PC-9 (cell line): ENCODE data around the gene BASP1. TPM values are rescaled to one million over a fixed set of nuclear protein-coding genes. Genes with fewer than 3 reads are reported as not detected.

Experiments
- BruUV-seq: library from RNA; stranded (reverse); fragments of 400-500 nt; replicated peaks from 2 replicates; lab custom pipeline; 2021; lab: Mats Ljungman, UMichigan
- CTCF ChIA-PET: fragments of 300-600 bp; sonication (Branson Sonifier 250); formaldehyde crosslinking; loops from one replicate; lab custom pipeline; 2022; ENCODE audit warnings: antibody characterized with exemption; lab: Charles Lee
- POLR2A ChIA-PET: fragments of 300-600 bp; sonication (Branson Sonifier 250); formaldehyde crosslinking; loops from one replicate; lab custom pipeline; 2022; ENCODE audit warnings: antibody characterized with exemption; ENCODE audit not compliant: unreplicated experiment; lab: Charles Lee
- DNase-seq, 2 experiments: peaks; one replicate each; pipeline versions ENCODE4 v3.0.0 to v3.0.0-alpha.2; 2015 to 2022; ENCODE audit warnings: mixed read lengths in 1 of 2
- H2AFZ ChIP-seq: fragments of 200-600 bp; sonication (generic); 2 replicates; pipeline ENCODE4 v1.8.1; 2017; ENCODE audit warnings: antibody characterized with exemption
- H3F3A ChIP-seq: fragments of 200-600 bp; sonication (generic); 2 replicates; pipeline ENCODE4 v1.8.1; 2017; ENCODE audit warnings: antibody characterized with exemption, mild to moderate bottlenecking, low read depth; ENCODE audit not compliant: insufficient read depth
- H3K27ac ChIP-seq: fragments of 200-600 bp; sonication (generic); 2 replicates; pipeline ENCODE4 v1.6.1; 2016; ENCODE audit warnings: mixed run types
- H3K27me3 ChIP-seq: fragments of 200-600 bp; sonication (generic); 2 replicates; pipeline ENCODE4 v1.6.1; 2016; ENCODE audit warnings: low read depth, mixed run types; ENCODE audit not compliant: insufficient read depth
- H3K36me3 ChIP-seq: fragments of 200-600 bp; sonication (generic); 2 replicates; pipeline ENCODE4 v1.6.1; 2016; ENCODE audit warnings: low read depth, mixed run types
- H3K4me1 ChIP-seq: fragments of 200-600 bp; sonication (generic); replicated peaks from 2 replicates; pipeline ENCODE4 v1.6.1; 2016; ENCODE audit warnings: mixed run types; ENCODE audit not compliant: insufficient read depth
- H3K4me2 ChIP-seq: fragments of 200-600 bp; sonication (generic); 2 replicates; pipeline ENCODE4 v1.6.1; 2017; ENCODE audit warnings: mixed run types
- H3K4me3 ChIP-seq: fragments of 200-600 bp; sonication (generic); 2 replicates; pipeline ENCODE4 v1.6.1; 2016; ENCODE audit warnings: mixed run types
- H3K79me2 ChIP-seq: fragments of 200-600 bp; sonication (generic); 2 replicates; pipeline ENCODE4 v1.6.1; 2017; ENCODE audit warnings: low read depth, mixed run types
- H3K9me2 ChIP-seq: fragments of 200-600 bp; sonication (generic); 2 replicates; pipeline ENCODE4 v1.8.1; 2017; ENCODE audit warnings: mild to moderate bottlenecking; ENCODE audit not compliant: insufficient read depth
- H3K9me3 ChIP-seq: fragments of 200-600 bp; sonication (generic); 2 replicates; pipeline ENCODE4 v1.8.1; 2016; ENCODE audit warnings: low read depth; ENCODE audit not compliant: insufficient read depth
- H4K20me1 ChIP-seq: fragments of 200-600 bp; sonication (generic); 2 replicates; pipeline ENCODE4 v1.8.1; 2017; ENCODE audit not compliant: insufficient read depth
- EZH2 ChIP-seq: fragments of 200-600 bp; sonication (generic); IDR thresholded peaks from 2 replicates; pipeline ENCODE4 v1.8.0; 2017; ENCODE audit warnings: antibody characterized with exemption, low read depth
- intact Hi-C: fragments of 100-400 bp; cut with micrococcal nuclease; formaldehyde crosslinking; loops from one replicate; pipeline ENCODE4 v1.10.0; 2022; ENCODE audit not compliant: unreplicated experiment
- total RNA-seq: library from RNA; stranded (reverse); gene quantifications from 2 replicates; pipeline ENCODE4 v1.2.3, GENCODE V29; 2021
- TF ChIP-seq, protein P1 (sequence below): fragments of 200-600 bp; sonication (generic); conservative IDR thresholded peaks from 2 replicates; pipeline ENCODE4 v1.6.1; 2017; ENCODE audit warnings: mixed run types, antibody characterized with exemption, mild to moderate bottlenecking, moderate library complexity

The BASP1 gene
- total RNA-seq, 1 experiment from 2014 or later: not detected

DNA sequence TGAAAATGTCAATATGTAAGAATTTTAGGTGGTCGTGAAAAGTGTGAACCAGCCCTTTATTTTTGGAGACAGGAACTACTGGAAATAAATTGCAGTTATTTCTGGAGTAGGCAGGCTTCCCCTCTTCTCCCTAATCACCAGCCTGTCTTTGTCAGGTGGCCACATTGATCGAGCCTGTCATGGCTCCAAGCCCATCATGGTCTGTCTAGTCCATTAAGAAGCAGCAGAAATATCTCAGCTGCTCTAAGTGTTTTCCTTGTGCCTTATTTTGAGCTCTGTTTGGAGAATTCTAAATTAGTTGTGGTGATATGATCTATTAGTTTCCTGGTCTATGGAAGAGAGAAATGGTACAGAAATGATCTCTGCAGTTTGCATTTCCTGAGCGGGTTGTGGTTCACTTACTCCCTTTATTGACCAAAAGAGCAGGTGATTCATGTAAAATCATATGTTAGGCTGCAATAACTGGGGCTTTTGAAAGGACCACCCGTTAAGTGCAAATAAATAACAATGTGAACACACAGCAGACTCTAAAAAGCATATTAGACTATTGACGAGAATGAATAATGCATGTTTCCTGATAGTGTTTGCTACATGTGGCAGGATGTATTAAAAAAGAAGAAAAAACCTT, 42.3 kb downstream of the BASP1 start:
- TF ChIP-seq, protein P1, sequence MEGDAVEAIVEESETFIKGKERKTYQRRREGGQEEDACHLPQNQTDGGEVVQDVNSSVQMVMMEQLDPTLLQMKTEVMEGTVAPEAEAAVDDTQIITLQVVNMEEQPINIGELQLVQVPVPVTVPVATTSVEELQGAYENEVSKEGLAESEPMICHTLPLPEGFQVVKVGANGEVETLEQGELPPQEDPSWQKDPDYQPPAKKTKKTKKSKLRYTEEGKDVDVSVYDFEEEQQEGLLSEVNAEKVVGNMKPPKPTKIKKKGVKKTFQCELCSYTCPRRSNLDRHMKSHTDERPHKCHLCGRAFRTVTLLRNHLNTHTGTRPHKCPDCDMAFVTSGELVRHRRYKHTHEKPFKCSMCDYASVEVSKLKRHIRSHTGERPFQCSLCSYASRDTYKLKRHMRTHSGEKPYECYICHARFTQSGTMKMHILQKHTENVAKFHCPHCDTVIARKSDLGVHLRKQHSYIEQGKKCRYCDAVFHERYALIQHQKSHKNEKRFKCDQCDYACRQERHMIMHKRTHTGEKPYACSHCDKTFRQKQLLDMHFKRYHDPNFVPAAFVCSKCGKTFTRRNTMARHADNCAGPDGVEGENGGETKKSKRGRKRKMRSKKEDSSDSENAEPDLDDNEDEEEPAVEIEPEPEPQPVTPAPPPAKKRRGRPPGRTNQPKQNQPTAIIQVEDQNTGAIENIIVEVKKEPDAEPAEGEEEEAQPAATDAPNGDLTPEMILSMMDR: no peak
- no peak for TF ChIP-seq EZH2
- BruUV-seq: no TSS peak

DNA sequence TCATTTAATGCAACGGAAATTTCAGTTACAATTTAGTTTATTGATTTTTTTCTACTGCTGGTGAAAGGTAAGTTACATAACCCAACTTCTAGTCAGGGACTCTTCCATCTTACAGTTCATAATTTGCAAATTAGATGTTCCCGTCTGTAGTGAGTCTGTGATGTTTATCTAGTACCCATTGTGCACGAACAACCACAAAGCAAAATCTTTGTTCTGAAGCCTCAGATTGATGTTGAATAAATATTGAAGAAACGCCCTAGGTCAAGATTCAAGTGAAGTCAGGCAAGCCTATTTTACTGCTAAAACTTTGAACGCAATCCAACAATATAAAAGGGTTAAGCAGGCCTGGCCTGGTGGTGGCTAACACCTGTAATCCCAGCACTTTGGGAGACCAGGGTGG, 43.1 kb downstream of the BASP1 start:
- Histone ChIP-seq H4K20me1 (no peaks in the 10 kb centered on the region), H3K4me1 (peaks cover 21% of the 10 kb centered on the region), H3K27me3 (no peaks in the 10 kb centered on the region), H3K4me2 (no peak overlapping the region), H3F3A (peaks cover 10% of the 10 kb centered on the region), H3K79me2 (no peaks in the 10 kb centered on the region), H3K27ac (no peak overlapping the region), H3K9me3 (peaks cover 17% of the 10 kb centered on the region; the same call in 1 of the 2 replicates), H2AFZ (no peak overlapping the region), H3K9me2 (no peaks in the 10 kb centered on the region), H3K4me3 (no peak overlapping the region), H3K36me3 (no peaks in the 10 kb centered on the region)
- no peak for TF ChIP-seq EZH2
- TF ChIP-seq, protein P1: no peak
- no TSS peak for BruUV-seq
- ChIA-PET POLR2A (no interaction called here), CTCF (no interaction called here)
- intact Hi-C loops: no loop called here
- DNase-seq: no peak

More for the DNA sequence above, 42.3 kb downstream of the BASP1 start:
- no peak overlapping the region for H2AFZ ChIP-seq
- H3K4me1 ChIP-seq: peaks cover 29% of the 10 kb centered on the region
- no peaks in the 10 kb centered on the region for H3K9me2 ChIP-seq
- intact Hi-C loops: no loop called here
- ChIA-PET CTCF (no interaction called here), POLR2A (no interaction called here)
- no peak overlapping the region for H3K27ac ChIP-seq
- no peak overlapping the region for H3K4me2 ChIP-seq
- H3F3A ChIP-seq: peaks cover 18% of the 10 kb centered on the region
- H3K79me2 ChIP-seq: no peaks in the 10 kb centered on the region
- DNase-seq: no peak
- H3K27me3 ChIP-seq: no peaks in the 10 kb centered on the region
- H3K36me3 ChIP-seq: no peaks in the 10 kb centered on the region
- no peak overlapping the region for H3K4me3 ChIP-seq
- no peaks in the 10 kb centered on the region for H4K20me1 ChIP-seq
- H3K9me3 ChIP-seq: peaks cover 17% of the 10 kb centered on the region; the same call in 1 of the 2 replicates

DNA sequence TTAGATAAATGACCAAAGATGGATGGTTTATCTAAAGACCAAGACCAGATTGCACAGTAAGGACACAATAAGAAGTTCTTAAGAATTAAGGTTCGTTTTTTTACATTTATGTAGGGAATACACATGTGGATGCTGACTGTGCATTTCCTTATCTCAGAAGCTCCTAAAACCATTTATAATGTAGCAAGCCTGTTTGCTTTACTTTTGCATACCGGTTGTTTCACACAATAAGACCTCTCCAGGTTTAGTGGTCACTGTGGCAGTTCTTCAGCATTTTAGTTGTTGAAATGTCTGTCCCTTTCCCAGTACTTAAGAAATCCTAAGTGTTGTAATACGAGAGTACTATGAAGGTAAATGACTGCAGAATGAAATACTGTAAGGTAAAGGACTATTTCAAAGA, 43.6 kb downstream of the BASP1 start:
- 0 out of 2 replicates have a peak, but pooled peaks cover 6% of the 10 kb centered on the region for H3F3A ChIP-seq
- no peak for DNase-seq
- no peak overlapping the region for H2AFZ ChIP-seq
- POLR2A ChIA-PET: no interaction called here
- peaks cover 16% of the 10 kb centered on the region for H3K4me1 ChIP-seq
- H3K4me2 ChIP-seq: no peak overlapping the region
- TF ChIP-seq, protein P1: no peak
- TF ChIP-seq EZH2: no peak
- H3K27ac ChIP-seq: no peak overlapping the region
- no TSS peak for BruUV-seq
- H3K36me3 ChIP-seq: no peaks in the 10 kb centered on the region
- H3K79me2 ChIP-seq: no peaks in the 10 kb centered on the region
- H4K20me1 ChIP-seq: no peaks in the 10 kb centered on the region
- no peak overlapping the region for H3K4me3 ChIP-seq
- no peaks in the 10 kb centered on the region for H3K9me2 ChIP-seq
- CTCF ChIA-PET: no interaction called here
- intact Hi-C loops: no loop called here
- H3K9me3 ChIP-seq: peaks cover 17% of the 10 kb centered on the region; the same call in 1 of the 2 replicates
- H3K27me3 ChIP-seq: no peaks in the 10 kb centered on the region
